Uterus (tissue), 2 donors: ENCODE results near the gene CTIF.

Source experiments
- CTCF ChIP-seq, 4 experiments: fragments of 200-600 bp in 2 of 4; fragments of 450-650 bp in 2 of 4; sonication (generic) in 2 of 4; IDR thresholded peaks; one replicate each; pipeline ENCODE4 v1.5.1; 2016 to 2019; ENCODE audit warnings: antibody characterized with exemption in 4 of 4, mild to moderate bottlenecking in 2 of 4, moderate library complexity in 1 of 4
- POLR2A ChIP-seq, 2 donors: fragments of 450-650 bp; IDR thresholded peaks; one replicate each; pipeline ENCODE4 v1.6.1; 2016; ENCODE audit warnings: antibody characterized with exemption in 2 of 2, mild to moderate bottlenecking in 1 of 2, moderate library complexity in 1 of 2

- TF ChIP-seq CTCF (IDR thresholded peaks at IDR 0.05) (no peak), POLR2A (IDR thresholded peaks at IDR 0.05) (no peak)
These were observed 230.3 kb downstream of the CTIF start for GRCh38 chr18:48769006-48769636.
